ENCODE results near the gene ARL15.

DNA sequence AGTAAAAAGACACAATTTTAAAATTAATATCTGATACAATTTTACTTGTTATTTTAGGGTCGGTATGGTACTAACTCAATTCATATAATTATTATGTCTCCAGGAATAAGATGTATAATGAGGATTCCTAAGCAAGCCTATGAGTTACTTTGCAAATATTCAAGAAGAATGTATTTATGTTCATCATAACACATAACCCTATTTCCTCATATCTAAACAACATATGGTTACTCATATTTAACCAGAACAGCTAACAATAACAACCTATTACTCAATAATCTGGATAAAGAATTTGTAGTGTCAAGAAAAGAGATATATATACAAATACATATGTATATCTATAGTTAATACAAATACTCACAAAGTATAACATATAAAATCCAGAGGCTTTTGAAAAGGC lies 285.9 kb downstream of the ARL15 start:
- TF ChIP-seq, protein P1, sequence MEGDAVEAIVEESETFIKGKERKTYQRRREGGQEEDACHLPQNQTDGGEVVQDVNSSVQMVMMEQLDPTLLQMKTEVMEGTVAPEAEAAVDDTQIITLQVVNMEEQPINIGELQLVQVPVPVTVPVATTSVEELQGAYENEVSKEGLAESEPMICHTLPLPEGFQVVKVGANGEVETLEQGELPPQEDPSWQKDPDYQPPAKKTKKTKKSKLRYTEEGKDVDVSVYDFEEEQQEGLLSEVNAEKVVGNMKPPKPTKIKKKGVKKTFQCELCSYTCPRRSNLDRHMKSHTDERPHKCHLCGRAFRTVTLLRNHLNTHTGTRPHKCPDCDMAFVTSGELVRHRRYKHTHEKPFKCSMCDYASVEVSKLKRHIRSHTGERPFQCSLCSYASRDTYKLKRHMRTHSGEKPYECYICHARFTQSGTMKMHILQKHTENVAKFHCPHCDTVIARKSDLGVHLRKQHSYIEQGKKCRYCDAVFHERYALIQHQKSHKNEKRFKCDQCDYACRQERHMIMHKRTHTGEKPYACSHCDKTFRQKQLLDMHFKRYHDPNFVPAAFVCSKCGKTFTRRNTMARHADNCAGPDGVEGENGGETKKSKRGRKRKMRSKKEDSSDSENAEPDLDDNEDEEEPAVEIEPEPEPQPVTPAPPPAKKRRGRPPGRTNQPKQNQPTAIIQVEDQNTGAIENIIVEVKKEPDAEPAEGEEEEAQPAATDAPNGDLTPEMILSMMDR (IDR thresholded peaks at IDR 0.05), result no peak
- TF ChIP-seq POLR2A (IDR thresholded peaks at IDR 0.05), result no peak
- no peak for TF ChIP-seq EP300 (IDR thresholded peaks at IDR 0.05)

All from upper lobe of left lung (tissue), 4 donors.